ENCODE measurements around the gene LIN28A.
"Not testable (repeated sequence)": the region's sequence is repeated elsewhere in the genome, so short reads cannot be mapped to it uniquely, and the experiment has no call there.

LIN28A gene, protein sequence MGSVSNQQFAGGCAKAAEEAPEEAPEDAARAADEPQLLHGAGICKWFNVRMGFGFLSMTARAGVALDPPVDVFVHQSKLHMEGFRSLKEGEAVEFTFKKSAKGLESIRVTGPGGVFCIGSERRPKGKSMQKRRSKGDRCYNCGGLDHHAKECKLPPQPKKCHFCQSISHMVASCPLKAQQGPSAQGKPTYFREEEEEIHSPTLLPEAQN
- total RNA-seq, result 0 reads per million in 2 donors

DNA sequence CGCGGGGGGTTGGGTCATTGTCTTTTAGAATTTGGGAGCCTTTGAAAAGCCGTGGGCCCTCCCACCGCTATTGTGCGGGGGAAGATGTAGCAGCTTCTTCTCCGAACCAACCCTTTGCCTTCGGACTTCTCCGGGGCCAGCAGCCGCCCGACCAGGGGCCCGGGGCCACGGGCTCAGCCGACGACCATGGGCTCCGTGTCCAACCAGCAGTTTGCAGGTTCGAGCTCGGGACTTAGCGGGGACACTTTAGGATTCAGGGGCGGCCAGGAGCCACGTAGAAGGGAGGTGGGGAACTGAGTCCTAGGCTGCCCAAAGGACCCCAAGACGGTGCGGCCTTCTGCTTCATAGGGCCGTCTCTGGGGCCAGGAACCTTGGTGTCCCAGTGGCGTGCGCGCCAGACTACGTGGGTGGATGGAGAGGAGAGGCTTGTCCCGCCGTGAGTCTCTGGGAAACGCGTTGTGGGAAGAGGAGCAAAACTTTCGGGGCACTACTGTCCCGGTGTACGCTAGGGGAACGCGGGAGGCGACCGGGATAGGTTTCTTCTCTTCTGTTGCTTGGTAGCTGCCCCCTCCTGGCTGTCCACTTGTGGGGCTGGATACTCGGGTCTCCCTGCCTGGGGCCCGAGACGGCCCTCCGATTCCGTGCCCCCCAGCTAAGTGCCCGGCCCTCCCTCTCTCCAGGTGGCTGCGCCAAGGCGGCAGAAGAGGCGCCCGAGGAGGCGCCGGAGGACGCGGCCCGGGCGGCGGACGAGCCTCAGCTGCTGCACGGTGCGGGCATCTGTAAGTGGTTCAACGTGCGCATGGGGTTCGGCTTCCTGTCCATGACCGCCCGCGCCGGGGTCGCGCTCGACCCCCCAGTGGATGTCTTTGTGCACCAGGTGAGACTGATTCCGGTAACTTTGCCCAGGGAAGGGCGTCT, at the start of gene LIN28A:
Gene LIN28A (plus strand): TSS at position 112 of the 918 bp plus-strand sequence. CDS start 75 bp downstream, at position 187.
- DNase-seq, result no peak

DNA sequence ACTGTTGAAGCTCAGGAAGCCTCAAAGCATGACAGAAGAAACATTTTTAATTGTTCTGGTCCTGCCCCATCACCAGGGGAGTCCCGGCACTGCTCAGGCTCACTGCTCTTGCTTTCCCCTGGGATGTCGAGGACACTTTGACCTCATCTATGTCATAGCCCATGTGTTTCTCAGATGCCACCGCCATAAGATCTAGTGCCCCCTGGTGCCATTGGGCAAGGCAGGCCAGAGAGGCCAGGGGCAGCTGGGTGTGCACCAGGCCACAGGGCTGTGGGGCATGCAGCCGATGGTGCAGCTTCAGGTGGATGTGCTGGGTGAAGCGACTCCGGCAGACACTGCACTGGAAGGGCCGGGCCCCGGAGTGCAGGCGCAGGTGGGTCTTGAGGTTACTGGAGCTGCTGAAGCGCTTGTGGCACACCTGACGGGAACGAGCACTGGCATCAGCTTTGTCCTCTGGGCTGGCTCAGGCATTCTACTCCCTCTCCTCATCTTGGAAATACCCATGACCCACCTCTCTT, 49.0 kb upstream of the LIN28A start:
- DNase-seq, result no peak

DNA sequence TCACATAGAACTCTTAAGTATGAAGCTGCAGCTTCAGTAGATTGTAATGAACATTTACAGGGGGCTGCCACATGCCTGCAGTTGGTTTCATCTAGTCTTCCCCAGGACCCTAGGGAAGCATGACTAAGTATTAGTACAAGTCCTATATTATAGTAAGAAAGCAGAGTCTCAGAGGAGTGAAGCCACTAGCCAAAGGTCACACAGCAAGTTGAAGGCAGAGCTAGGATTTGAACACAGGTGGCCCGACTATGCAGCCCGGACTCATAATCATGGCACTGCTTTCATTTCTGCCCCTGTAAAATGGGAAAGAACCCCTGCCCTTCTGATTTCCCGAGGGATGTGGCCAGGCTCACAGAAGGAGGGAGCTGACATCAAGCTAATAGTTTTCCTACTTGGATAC, 48.3 kb upstream of the LIN28A start:
- no peak for DNase-seq

DNA sequence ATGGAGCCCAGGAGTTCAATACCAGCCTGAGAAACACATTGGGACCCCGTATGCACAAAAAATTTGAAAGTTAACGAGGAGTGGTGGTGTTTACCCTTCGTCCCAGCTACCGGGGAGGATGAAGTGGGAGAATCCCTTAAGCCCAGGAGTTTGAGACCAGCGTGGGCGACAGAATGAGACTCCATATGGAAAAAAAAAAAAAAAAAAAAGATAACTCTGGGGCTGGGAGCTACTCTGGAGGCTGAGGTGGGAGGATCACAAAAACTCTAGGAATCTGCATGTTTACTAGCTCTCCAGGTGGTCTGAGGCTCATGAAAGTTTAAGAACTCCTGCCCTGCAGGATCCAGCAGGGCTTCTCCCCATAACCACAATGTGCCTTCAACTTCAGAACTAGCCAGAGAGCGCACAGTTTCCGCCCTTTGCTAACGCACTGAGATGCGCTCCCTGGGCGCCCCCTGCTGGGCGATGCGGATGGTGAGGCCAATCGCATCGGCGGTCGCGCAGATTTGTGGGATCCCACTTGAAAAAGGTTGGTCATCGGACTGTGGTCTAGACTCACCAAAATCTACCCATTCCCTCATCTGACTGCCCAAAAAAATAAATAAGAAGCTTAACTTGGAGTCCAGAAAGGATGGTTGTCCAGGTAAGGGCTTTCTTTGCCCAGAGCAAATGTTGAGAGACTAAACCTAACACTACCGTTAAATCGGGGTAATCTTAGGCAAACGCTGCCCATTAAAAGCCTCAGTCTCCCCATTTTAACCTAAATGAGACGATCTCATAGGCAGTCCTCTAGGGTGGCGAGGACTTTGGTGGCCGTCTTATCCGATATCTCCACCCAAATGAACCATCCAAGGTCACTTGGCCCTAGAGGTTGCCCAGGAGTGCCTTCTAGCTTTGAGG, 46.8 kb upstream of the LIN28A start:
- peak; percentile 83 for DNase-seq

DNA sequence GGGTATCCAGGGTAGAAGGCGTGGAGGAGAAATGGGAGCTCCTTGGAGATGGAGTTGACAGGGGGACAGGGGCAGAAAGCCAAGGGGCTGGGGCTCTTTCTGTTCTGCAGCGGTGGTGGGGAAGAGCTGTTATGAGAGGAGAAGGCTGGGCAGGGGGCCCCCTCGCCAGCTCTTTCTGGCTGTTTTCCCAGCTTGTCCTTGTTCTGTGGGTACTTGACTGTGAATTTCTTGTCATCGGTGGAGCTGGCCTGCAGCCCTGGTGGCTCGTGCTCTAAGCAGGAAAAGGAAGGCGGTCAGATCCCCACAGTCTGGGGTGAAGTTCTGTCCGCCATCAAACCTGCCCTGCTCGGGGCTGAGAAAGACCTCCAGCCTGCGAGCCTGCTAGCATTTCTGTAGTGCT, 45.7 kb upstream of the LIN28A start:
- DNase-seq, result no peak

DNA sequence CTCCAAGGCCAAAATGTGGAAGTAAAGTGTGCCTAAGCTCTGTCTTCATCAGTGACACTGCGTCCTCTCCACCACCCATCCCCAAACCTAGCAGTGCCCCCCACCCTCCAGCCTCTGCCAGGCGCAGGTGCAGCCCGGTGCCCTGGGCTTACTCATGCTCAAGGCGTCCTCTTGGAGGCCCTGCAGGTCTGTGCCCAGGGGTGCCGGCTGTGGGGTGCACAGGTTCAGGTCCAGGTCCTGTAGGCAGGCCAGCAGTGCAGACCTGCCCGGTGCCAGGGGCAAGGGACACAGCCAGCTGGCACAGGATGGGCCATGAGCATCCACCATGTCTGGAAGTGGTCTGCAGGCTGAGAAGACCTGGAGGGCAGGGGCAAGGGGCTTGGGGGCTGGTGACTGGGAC, 43.2 kb upstream of the LIN28A start:
- no peak for DNase-seq

DNA sequence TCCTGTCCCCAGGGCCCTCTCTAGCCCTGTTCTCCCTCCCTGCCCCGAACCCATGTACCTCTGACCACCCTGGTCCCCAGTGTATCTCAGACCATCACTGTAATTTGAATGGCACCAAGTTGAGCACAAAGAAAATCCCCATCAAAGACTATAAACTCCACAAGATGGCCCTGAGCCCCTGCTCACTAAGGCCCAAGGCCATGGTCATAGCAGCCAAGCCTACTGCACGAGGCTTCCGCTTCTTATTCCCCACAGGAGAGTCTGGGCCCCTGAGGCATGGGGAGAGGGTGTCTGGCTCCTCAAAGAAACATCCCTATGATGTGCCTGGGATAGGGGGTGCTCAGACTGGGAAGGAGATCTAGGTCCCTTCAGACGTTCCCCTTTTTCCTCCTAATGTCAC, 42.6 kb upstream of the LIN28A start:
- DNase-seq, result no peak

DNA sequence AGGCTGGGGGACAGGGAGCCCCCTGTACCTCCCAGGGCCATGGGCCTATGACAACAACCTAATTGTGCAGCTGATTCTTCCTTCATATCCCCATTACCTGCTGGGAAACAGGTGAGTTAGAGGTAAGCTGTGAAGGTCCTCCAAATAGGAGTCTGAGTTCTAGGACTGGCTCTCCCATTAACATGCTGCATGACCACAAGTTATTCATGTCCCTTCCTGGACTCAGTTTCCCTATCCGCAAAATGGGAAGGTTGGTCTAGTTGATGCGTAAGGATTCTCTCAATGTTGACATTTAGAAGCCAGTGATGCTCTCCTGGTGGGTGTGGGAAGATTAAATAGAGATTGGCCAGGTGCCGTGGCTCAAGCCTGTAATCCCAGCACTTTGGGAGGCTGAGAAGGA, 42.1 kb upstream of the LIN28A start:
- DNase-seq, result no peak

DNA sequence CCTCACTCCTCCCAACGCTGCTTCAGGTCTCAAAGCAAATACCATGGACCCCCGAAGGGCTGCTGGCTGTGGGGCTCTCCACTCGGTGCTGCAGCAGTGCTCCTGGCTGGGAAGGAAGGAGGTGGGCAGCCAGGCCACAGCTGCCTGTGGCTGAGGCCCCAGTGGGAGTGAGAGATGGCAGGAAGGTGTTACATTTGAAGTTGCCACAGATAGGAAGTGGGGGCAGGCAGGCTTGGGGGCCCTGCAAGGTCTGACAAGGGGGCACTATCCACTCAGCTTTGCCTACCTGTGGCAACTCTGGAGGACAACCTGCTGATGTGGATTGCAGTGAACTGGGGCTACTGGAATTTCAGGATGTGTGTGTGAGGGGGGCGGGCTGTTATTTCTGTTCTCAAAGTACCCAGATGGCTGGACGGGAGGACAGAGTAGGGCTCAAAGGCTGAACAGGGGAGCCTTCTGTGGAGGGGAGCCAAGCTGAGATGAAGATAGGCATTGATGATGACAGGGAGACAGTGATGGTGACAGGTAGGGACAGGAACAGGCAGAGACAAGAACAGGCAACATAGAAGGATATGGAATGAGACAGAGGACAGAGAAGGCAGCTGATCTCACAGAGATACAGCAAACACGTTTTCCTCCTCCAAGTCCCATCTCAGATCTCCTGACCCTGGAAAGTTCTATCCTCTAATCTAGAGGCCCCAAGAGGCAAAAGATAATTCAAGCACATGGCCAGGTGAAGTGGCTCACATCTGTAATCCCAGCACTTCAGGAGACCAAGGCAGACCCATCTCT, 39.8 kb upstream of the LIN28A start:
- DNase-seq, result no peak

DNA sequence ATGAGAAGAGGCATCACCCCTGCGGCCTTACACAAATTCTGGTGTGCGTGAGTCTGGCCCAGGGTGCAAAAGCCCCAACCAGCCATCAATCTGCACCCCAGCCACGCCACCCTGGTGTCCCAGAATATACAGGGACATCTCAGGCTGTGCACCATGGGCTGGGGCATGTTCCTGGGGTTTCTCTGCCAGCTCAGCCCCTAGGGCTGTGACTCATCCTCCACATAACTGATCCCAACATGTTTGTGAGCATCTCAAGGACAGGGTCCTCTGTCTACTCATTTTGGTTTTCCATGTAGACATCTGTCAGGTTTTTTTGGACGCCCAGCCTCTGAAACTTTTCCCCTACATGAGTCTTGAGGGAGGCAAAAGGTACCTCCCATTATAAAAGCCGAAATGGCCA, 38.6 kb upstream of the LIN28A start:
- no peak for DNase-seq

DNA sequence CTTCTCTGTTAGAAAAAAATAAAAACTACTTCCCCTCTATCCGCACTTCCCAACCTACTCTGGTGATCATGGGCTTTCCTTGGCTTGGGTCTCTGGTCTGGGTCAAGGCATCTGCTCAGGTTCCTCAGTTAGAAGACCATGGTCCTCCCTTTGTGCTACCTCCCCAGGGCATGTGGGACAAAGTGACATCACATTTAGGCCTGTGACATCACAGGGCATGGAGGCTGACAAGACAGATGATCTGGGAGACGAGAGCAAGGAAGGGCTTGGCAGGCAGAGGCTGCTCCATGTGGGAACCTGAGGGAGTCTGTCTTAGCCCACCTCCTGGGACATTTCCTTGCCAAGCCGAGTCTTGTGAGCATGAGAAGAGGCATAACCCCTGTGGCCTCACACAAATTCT, 38.0 kb upstream of the LIN28A start, which contains the start of gene ZNF683:
Gene ZNF683 (minus strand): TSS at position 140 of the 400 bp plus-strand sequence. CDS start 4,179 bp downstream, outside the sequence.
- DNase-seq, result not testable (repeated sequence)

DNA sequence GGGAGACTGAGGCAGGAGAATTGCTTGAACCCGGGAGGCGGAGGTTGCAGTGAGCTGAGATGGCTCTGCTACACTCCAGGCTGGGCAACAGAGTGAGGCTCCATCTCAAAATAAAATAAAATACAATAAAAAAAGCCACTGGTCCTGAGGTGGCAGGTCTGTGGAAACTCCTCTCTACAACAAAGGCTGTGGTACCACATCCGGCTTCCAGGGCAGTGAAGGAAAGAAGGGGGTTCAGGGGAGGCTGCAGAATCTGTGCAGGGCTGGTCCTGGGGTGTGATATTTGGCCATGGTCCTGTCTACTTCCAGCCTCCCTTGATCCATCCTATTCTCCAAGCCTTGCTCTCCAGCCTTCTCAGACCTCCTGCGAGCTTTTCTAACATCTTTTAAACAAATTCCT, 37.3 kb upstream of the LIN28A start:
- peak; percentile 27 for DNase-seq

DNA sequence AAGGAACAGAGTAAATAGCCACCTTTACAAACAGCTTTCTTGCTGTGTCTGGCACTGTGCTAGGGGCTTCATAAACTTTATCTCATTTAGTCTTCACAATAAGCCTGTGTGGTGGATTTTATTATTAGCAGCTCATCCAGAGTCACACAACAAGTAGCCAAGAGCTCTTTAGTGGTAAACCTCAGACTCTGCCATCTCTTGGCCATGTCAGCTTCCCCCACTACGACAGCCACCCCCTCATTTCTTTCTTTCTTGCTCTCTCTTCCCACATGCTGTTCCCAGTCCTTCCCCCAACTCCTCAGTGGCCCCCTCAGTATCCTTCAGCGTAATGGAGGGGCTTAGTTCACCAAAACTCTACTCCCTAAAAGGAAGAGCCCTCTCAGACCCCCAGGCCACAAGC, 36.8 kb upstream of the LIN28A start:
- no peak for DNase-seq

DNA sequence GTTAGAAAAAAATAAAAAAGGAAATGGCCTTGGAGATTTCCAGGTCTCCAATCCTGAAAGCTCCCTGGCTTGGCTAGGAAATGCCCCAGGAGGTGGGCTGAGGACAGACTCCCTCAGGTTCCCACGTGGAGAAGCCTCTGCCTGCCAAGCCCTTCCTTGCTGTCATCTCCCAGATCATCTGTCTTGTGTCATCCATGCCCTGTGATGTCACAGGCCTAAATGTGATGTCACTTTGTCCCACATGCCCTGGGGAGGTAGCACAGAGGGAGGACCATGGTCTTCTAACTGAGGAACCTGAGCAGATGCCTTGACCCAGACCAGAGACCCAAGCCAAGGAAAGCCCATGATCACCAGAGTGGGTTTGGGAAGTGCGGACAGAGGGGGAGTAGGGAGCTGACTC, 36.3 kb upstream of the LIN28A start:
- not testable (repeated sequence) for DNase-seq

DNA sequence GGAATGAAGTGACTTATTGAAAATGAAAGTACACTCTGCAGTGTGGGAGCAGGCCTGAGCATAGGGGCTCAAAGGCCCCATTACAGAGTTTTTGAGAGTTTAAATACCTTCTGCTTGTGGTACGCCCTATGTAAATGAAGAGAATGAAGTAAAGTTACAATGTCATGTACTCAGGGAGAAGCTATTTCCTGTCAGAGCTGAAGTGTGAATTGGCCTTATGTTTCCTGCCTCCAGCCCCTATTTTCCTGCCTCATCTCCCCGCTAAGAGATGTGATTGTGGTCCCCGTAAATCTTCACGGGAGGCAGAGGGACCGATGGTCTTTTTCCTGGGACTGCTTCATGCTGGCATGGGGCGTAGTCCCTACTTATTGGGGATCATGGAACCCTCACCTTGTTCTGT, 35.5 kb upstream of the LIN28A start:
- DNase-seq, result no peak

DNA sequence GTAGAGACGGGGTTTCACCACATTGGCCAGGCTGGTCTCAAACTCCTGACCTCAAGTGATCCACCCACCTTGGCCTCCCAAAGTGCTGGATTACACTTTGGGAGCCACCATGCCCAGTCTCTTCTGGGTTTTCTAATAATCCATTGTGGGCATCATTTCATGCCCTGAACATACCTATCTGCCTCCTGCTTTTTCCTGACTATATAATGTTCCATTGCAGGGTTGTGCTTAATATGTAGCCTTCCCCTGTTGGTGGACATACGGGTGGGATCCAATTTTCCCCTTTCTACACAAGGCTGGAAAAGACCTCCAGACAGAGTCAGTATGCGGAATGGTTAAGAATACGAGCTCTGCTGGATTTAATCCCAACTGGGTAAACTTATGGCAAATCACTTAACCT, 34.6 kb upstream of the LIN28A start:
- DNase-seq, result no peak

DNA sequence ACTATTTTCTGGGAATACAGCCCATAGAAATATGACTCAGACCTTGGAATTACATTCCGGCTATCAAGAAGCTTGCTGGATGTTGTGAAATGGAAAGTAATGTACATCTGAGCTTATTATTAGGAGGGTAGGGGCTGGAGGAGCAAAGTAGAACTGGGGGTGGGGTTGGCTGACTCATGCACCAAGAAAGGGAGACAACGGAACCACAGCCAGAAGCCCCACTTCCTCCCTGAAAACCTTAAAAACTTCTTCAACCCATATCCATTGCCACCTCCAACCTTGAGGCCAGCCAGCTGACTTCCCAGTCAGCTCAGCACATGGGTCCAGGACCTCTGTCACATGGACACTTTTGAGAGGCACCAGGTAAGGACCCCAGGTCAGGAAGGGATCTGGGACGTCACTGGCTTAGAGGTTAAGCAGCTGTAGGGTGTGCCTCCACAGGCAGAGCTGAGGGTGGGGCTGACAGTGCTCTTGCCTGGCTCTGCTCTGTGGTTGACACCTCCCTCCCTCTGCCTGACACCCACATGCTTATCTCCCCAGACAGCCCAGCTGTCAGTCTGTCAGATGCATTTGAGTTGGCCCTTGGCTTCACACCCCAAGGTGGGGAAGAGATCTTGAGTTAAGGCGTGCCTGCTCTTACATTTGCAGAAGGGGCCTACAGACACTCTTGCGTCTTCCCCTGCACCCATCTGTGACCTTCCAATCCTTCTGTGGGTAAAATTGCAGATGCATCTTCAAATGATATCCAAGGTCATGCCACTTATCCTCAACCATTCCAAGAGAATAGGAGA, 32.3 kb upstream of the LIN28A start:
- peak; percentile 58 for DNase-seq

DNA sequence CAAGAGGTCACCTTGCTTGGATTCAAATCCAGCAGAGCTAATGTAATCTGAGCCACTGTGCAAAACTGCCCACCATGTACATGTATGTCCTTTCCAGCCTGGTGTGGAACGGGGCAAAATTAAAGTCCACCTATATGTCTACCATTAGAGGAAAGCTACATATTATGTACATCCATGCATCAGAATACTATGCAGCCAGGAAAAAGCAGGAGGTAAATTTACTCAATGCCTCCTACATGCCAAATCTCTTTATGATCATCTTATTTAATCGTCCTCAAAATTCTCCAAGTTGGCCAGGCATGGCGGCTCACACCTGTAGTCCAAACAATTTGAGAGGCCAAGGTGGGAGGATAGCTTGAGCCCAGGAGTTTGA, 31.8 kb upstream of the LIN28A start:
- DNase-seq, result no peak

DNA sequence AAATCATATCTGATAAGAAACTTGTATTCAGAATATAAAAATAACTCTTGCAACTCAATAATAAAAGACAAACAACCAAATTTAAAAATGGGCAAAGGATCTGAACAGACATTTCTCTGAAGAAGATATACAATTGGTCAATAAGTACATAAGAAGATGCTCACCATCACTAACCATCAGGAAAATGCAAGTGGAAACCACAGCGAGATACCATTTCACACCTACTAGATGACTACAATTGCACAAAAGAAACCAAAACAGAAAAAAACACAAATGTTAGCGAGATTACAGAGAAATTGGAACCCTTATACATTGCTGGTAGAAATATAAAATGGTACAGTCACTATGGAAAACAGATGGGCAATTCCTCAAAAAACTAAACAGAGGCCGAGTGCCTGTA, 26.5 kb upstream of the LIN28A start:
- DNase-seq, result no peak

DNA sequence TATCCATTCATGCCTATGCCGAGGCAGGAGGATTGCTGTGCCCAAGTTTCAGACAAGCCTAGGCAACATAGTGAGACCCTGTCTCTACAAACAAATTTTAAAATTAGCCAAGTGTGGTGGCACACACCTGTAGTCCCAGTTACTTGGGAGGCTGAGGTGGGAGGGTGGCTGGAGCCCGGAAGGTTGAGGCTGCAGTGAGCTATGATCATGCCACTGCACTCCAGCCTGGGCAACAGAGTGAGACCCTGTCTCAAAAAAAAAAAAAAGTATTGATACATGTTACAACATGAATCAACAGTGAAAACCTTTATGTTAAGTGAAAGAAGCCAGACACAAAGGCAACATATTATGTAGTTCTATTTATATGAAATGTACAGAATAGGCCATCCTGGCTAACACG, 25.6 kb upstream of the LIN28A start:
- DNase-seq, result not testable (repeated sequence)

DNA sequence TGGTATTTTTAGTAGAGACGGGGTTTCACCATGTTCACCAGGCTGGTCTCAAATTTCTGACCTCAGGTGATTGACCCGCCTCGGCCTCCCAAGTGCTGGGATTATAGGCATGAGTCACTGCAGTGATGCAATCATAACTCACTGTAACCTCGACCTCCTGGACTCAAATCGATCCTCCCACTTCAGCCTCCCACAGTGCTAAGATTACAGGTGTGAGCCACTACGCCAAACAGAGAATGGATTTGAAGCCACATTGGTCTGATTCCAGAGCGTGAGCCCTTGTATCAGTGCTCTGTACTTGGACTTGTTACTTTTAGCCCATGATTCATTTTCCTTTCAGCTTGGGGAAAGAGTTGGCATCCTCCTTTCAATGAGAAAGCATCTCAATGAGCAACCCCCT, 23.2 kb upstream of the LIN28A start:
- DNase-seq, result no peak
